ENCODE results near the gene FAM98C. TPM values are rescaled to one million over a fixed set of nuclear protein-coding genes. Genes with fewer than 3 reads are reported as not detected.
A peak's percentile ranks its signal among the peaks of the same experiment; 100 is the strongest.

Gene FAM98C
- total RNA-seq, 6 experiments from 2014 or later = 7.6 to 19.8 (median 9.8) TPM

GRCh38 chr19:38445362-38445761 lies 42.5 kb downstream of the FAM98C start:
- WGBS (ENCODE audit: insufficient coverage, low coverage, low lambda C conversion rate, missing lambda C conversion rate) = 82% methylated on average over 7 of the region's 7 CpGs

DNA sequence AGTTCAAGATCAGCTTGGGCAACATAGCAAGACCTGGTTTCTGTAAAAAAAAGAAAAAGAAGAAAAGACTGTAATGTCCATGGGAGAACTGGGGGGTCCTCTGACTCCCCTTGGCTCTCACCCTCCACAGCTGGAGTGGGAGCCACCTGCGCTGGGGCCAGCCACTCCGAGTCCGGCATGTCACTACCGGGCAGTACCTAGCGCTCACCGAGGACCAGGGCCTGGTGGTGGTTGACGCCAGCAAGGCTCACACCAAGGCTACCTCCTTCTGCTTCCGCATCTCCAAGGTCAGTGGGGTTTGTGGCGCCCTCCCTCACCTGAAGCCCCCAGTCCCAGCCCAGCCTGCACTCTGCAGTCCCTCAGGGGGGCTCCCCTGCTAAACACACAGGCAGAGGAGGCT lies 45.3 kb downstream of the FAM98C start:
- no peak for DNase-seq
- peak in 1 of 4 donors; percentile 8 for ATAC-seq

More at GRCh38 chr19:38445362-38445761, 42.5 kb downstream of the FAM98C start:
- H3K4me1 ChIP-seq = no peaks in the 10 kb centered on the region
- H3K4me3 ChIP-seq = no peak overlapping the region
- H3K27ac ChIP-seq = no peak overlapping the region
- H3K27me3 ChIP-seq = no peaks in the 10 kb centered on the region
- H3K9me3 ChIP-seq = no peaks in the 10 kb centered on the region
- intact Hi-C loops (cut with DNase I) = no loop called here
- no peaks in the 10 kb centered on the region for H3K36me3 ChIP-seq
- DNase-seq (no peak), ATAC-seq (no peak)
- TF ChIP-seq, protein P1, sequence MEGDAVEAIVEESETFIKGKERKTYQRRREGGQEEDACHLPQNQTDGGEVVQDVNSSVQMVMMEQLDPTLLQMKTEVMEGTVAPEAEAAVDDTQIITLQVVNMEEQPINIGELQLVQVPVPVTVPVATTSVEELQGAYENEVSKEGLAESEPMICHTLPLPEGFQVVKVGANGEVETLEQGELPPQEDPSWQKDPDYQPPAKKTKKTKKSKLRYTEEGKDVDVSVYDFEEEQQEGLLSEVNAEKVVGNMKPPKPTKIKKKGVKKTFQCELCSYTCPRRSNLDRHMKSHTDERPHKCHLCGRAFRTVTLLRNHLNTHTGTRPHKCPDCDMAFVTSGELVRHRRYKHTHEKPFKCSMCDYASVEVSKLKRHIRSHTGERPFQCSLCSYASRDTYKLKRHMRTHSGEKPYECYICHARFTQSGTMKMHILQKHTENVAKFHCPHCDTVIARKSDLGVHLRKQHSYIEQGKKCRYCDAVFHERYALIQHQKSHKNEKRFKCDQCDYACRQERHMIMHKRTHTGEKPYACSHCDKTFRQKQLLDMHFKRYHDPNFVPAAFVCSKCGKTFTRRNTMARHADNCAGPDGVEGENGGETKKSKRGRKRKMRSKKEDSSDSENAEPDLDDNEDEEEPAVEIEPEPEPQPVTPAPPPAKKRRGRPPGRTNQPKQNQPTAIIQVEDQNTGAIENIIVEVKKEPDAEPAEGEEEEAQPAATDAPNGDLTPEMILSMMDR (IDR thresholded peaks at IDR 0.05) = no peak
- no peak for TF ChIP-seq POLR2A (IDR thresholded peaks at IDR 0.05)

DNA sequence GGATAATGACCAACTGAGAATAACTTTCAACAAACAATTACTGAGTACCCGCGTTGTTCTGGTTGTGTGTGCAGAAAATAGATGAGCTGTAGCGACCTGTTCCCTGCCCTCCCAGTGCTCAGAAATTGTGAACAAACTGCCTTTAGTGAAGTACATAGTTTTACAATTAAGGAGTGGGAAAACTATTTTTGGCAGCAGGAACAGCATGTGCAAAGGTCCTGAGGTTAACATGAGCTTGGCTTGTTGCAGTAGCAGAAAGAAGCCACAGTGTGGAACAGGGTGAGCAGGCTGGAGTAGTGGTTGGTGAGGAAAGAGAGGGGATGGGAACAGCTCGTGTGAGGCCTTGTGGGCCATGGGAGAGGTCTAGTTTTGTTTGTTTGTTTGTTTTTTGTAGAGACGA lies 46.6 kb downstream of the FAM98C start:
- WGBS (ENCODE audit: insufficient coverage, low coverage, low lambda C conversion rate, missing lambda C conversion rate) = 61% methylated on average over 5 of the region's 5 CpGs
- H3K9me3 ChIP-seq = no peaks in the 10 kb centered on the region
- ATAC-seq (no peak), DNase-seq (no peak)
- TF ChIP-seq, protein P1 (IDR thresholded peaks at IDR 0.05) = no peak
- no peak for TF ChIP-seq POLR2A (IDR thresholded peaks at IDR 0.05)
- intact Hi-C loops (cut with DNase I) = no loop called here
- no peaks in the 10 kb centered on the region for H3K36me3 ChIP-seq
- no peaks in the 10 kb centered on the region for H3K4me1 ChIP-seq
- H3K27ac ChIP-seq = no peak overlapping the region
- H3K27me3 ChIP-seq = no peaks in the 10 kb centered on the region
- H3K4me3 ChIP-seq = no peak overlapping the region

More for the DNA sequence above, 45.3 kb downstream of the FAM98C start:
- no peaks in the 10 kb centered on the region for H3K4me1 ChIP-seq
- intact Hi-C loops (cut with DNase I) = no loop called here
- H3K27me3 ChIP-seq = no peaks in the 10 kb centered on the region
- H3K27ac ChIP-seq = no peak overlapping the region
- H3K36me3 ChIP-seq = no peaks in the 10 kb centered on the region
- TF ChIP-seq, protein P1 (IDR thresholded peaks at IDR 0.05) = no peak
- no peak for TF ChIP-seq POLR2A (IDR thresholded peaks at IDR 0.05)
- H3K4me3 ChIP-seq = no peak overlapping the region
- no CpG with 5 or more reads among the region's 9 CpGs for WGBS (ENCODE audit: insufficient coverage, low coverage, low lambda C conversion rate, missing lambda C conversion rate)
- H3K9me3 ChIP-seq = no peaks in the 10 kb centered on the region

GRCh38 chr19:38451036-38451435 lies 48.1 kb downstream of the FAM98C start:
- Histone ChIP-seq H3K9me3 (no peaks in the 10 kb centered on the region), H3K27ac (no peak overlapping the region), H3K4me1 (no peaks in the 10 kb centered on the region), H3K36me3 (no peaks in the 10 kb centered on the region), H3K27me3 (no peaks in the 10 kb centered on the region), H3K4me3 (no peak overlapping the region)
- ATAC-seq = no peak
- intact Hi-C loops (cut with DNase I) = no loop called here
- TF ChIP-seq, protein P1 (IDR thresholded peaks at IDR 0.05) = no peak
- no peak for TF ChIP-seq POLR2A (IDR thresholded peaks at IDR 0.05)
- no peak for DNase-seq
- 71% methylated on average over 6 of the region's 8 CpGs for WGBS (ENCODE audit: insufficient coverage, low coverage, low lambda C conversion rate, missing lambda C conversion rate)

DNA sequence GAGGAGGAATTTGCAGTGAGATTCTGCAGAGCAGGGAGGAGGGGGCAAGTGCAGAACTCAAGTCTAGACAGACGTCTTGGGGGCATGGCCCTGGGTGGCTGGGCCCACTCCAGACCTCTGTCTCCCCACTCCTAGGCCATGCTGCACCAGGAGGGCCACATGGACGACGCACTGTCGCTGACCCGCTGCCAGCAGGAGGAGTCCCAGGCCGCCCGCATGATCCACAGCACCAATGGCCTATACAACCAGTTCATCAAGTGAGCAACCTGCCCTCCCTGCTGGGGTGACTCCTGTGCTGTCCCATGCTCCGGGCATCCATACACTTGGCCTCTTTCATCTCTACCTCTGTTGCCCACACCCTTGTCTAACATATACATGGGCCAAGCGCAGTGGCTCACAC lies 48.7 kb downstream of the FAM98C start:
- Histone ChIP-seq H3K9me3 (no peaks in the 10 kb centered on the region), H3K27ac (no peak overlapping the region), H3K27me3 (no peaks in the 10 kb centered on the region), H3K36me3 (no peaks in the 10 kb centered on the region), H3K4me1 (no peaks in the 10 kb centered on the region), H3K4me3 (no peak overlapping the region)
- DNase-seq (no peak), ATAC-seq (no peak)
- WGBS (ENCODE audit: insufficient coverage, low coverage, low lambda C conversion rate, missing lambda C conversion rate) = 67% methylated on average over 3 of the region's 9 CpGs
- intact Hi-C loops (cut with DNase I) = no loop called here
- no peak for TF ChIP-seq POLR2A (IDR thresholded peaks at IDR 0.05)
- TF ChIP-seq, protein P1 (IDR thresholded peaks at IDR 0.05) = no peak

All from right lobe of liver (tissue), 6 donors.